Trophoblast cell (in vitro differentiated cells and primary cell): ENCODE data around the gene NEUROG1.

Source experiments
- DNase-seq, 2 donors: peaks; one replicate each; pipeline ENCODE4 v3.0.0-alpha.2; 2016
- H2AFZ ChIP-seq: 2 replicates; pipeline ENCODE4 v1.6.1; 2013; ENCODE audit warnings: low read length, moderate library complexity, mild to moderate bottlenecking; ENCODE audit not compliant: insufficient read depth, poor library complexity
- H2AK5ac ChIP-seq: 2 replicates; pipeline ENCODE4 v1.6.1; 2013; ENCODE audit warnings: mild to moderate bottlenecking, low read length
- H2BK120ac ChIP-seq: 2 replicates; pipeline ENCODE4 v1.6.1; 2013; ENCODE audit warnings: low read length, mild to moderate bottlenecking, moderate library complexity; ENCODE audit not compliant: insufficient read depth, poor library complexity
- H2BK12ac ChIP-seq: 2 replicates; pipeline ENCODE4 v1.6.1; 2013; ENCODE audit warnings: mild to moderate bottlenecking, low read length, moderate library complexity
- H2BK5ac ChIP-seq: 2 replicates; pipeline ENCODE4 v1.6.1; 2013; ENCODE audit warnings: low read length, low read depth, moderate library complexity, mild to moderate bottlenecking; ENCODE audit not compliant: poor library complexity
- H3K14ac ChIP-seq: 2 replicates; pipeline ENCODE4 v1.6.1; 2013; ENCODE audit warnings: mild to moderate bottlenecking, low read length
- H3K18ac ChIP-seq: 2 replicates; pipeline ENCODE4 v1.6.1; 2013; ENCODE audit warnings: mild to moderate bottlenecking, low read length
- H3K23ac ChIP-seq: 2 replicates; pipeline ENCODE4 v1.6.1; 2013; ENCODE audit warnings: low read length
- H3K27ac ChIP-seq: 2 replicates; pipeline ENCODE4 v1.5.1; 2013; ENCODE audit warnings: low read depth, mild to moderate bottlenecking, inconsistent platforms, low read length, moderate library complexity
- H3K27me3 ChIP-seq: 2 replicates; pipeline ENCODE4 v1.6.1; 2013; ENCODE audit warnings: inconsistent platforms, mild to moderate bottlenecking, low read length, moderate library complexity; ENCODE audit not compliant: insufficient read depth
- H3K36me3 ChIP-seq, 2 experiments: 1 replicate in 1 of 2; 2 replicates in 1 of 2; pipeline ENCODE4 v1.6.1; 2013; ENCODE audit warnings: low read length in 2 of 2, mild to moderate bottlenecking in 2 of 2, moderate library complexity in 1 of 2; ENCODE audit not compliant: insufficient read depth in 2 of 2, control insufficient read depth in 1 of 2
- H3K4ac ChIP-seq: 2 replicates; pipeline ENCODE4 v1.6.1; 2013; ENCODE audit warnings: low read depth, mild to moderate bottlenecking, low read length, moderate library complexity
- H3K4me1 ChIP-seq, 2 experiments: 1 replicate in 1 of 2; 2 replicates in 1 of 2; pipeline ENCODE4 v1.6.1; 2013; ENCODE audit warnings: low read length in 2 of 2, mild to moderate bottlenecking in 2 of 2, moderate library complexity in 1 of 2; ENCODE audit not compliant: insufficient read depth in 2 of 2, control insufficient read depth in 1 of 2
- H3K4me2 ChIP-seq: 2 replicates; pipeline ENCODE4 v1.6.1; 2013; ENCODE audit warnings: inconsistent platforms, mild to moderate bottlenecking, low read length, moderate library complexity
- H3K4me3 ChIP-seq: 2 replicates; pipeline ENCODE4 v1.5.1; 2013; ENCODE audit warnings: mild to moderate bottlenecking, low read depth, low read length, inconsistent platforms
- H3K79me1 ChIP-seq: one replicate; pipeline ENCODE4 v1.6.1; 2013; ENCODE audit warnings: low read length
- H3K79me2 ChIP-seq: 2 replicates; pipeline ENCODE4 v1.6.1; 2013; ENCODE audit warnings: low read length, mild to moderate bottlenecking; ENCODE audit not compliant: control insufficient read depth, insufficient read depth, poor library complexity
- H3K9ac ChIP-seq: 2 replicates; pipeline ENCODE4 v1.6.1; 2013; ENCODE audit warnings: mild to moderate bottlenecking, low read length
- H3K9me3 ChIP-seq: 2 replicates; pipeline ENCODE4 v1.6.1; 2013; ENCODE audit warnings: low read depth, mild to moderate bottlenecking, control low read depth, inconsistent platforms, low read length; ENCODE audit not compliant: insufficient read depth
- H4K12ac ChIP-seq: 2 replicates; pipeline ENCODE4 v1.6.1; 2013; ENCODE audit warnings: low read depth, mild to moderate bottlenecking, low read length, moderate library complexity
- H4K8ac ChIP-seq: 2 replicates; pipeline ENCODE4 v1.6.1; 2013; ENCODE audit warnings: low read depth, mild to moderate bottlenecking, low read length, moderate library complexity
- H4K91ac ChIP-seq: one replicate; pipeline ENCODE4 v1.6.1; 2013; ENCODE audit warnings: low read depth, mild to moderate bottlenecking, low read length, moderate library complexity
- WGBS: extraction: QIAGEN DNeasy Blood & Tissue Kit; methylation state at CpG from one replicate; pipeline ENCODE4 v1.1.7; 2013; ENCODE audit warnings: missing lambda C conversion rate; ENCODE audit not compliant: insufficient read length, insufficient coverage; ENCODE audit errors: extremely low coverage; 5-methylcytosine and 5-hydroxymethylcytosine counted together

The NEUROG1 gene

GRCh38 chr5:135574493-135574892 lies 38.7 kb upstream of the NEUROG1 start:
- DNase-seq, result no peak
- Histone ChIP-seq H3K27me3 (peaks cover 20% of the 10 kb centered on the region), H3K36me3 (no peaks in the 10 kb centered on the region), H3K79me2 (no peaks in the 10 kb centered on the region), H3K4ac (no peak overlapping the region), H4K12ac (no peak overlapping the region), H3K9ac (no peak overlapping the region), H3K14ac (no peak overlapping the region), H2BK12ac (no peak overlapping the region), H3K4me2 (no peak overlapping the region), H4K8ac (no peak overlapping the region), H3K18ac (no peak overlapping the region), H3K23ac (no peak overlapping the region), H2AK5ac (no peak overlapping the region), H4K91ac (no peak overlapping the region), H3K4me3 (no peak overlapping the region), H2BK5ac (no peak overlapping the region), H3K4me1 (peaks cover 3 to 10% of the 10 kb centered on the region in 2 experiments), H3K27ac (no peak overlapping the region), H2BK120ac (no peak overlapping the region), H3K9me3 (peaks cover 4% of the 10 kb centered on the region), H2AFZ (no peak overlapping the region), H3K79me1 (no peaks in the 10 kb centered on the region)
- WGBS, result no CpG with 5 or more reads among the region's 10 CpGs

DNA sequence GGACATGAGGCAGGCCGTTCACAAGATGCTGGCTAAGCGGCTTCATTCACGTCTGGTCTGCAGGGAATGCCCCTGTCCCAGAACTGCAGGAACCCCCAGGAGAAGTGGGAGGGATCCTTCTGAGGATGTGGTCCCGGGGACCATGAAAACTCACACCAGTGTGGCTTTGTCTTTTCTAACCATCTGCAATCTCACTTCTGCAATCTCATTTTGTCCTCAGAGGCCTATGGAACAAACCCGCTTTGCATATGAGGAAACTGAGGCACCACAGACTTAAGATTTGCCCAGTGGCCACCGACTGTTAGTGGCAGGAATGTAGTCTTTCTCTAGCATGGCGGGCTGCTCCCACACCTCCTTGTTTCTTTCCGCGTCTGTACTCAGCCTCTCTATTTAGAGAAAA lies 36.1 kb upstream of the NEUROG1 start:
- no peaks in the 10 kb centered on the region for H3K27me3 ChIP-seq
- no CpG with 5 or more reads among the region's 9 CpGs for WGBS

GRCh38 chr5:135571066-135571609 lies 35.4 kb upstream of the NEUROG1 start:
- Histone ChIP-seq H4K8ac (no peak overlapping the region), H4K12ac (no peak overlapping the region), H3K4me2 (no peak overlapping the region), H3K9ac (no peak overlapping the region), H3K4me3 (no peak overlapping the region), H3K14ac (no peak overlapping the region), H3K9me3 (no peaks in the 10 kb centered on the region), H3K27me3 (no peaks in the 10 kb centered on the region), H3K23ac (no peak overlapping the region), H2AK5ac (no peak overlapping the region), H2BK120ac (no peak overlapping the region), H3K4me1 (no peaks in the 10 kb centered on the region), H2BK12ac (no peak overlapping the region), H4K91ac (no peak overlapping the region), H3K4ac (no peak overlapping the region), H3K18ac (no peak overlapping the region), H3K36me3 (no peaks in the 10 kb centered on the region), H2AFZ (no peak overlapping the region), H3K79me2 (no peaks in the 10 kb centered on the region), H2BK5ac (no peak overlapping the region), H3K79me1 (no peaks in the 10 kb centered on the region), H3K27ac (no peak overlapping the region)
- no CpG with 5 or more reads among the region's 10 CpGs for WGBS
- DNase-seq, result no peak

More for the DNA sequence above, 36.1 kb upstream of the NEUROG1 start:
- Histone ChIP-seq H4K91ac (no peak overlapping the region), H3K4ac (no peak overlapping the region), H3K18ac (no peak overlapping the region), H4K12ac (no peak overlapping the region), H3K23ac (no peak overlapping the region), H3K14ac (no peak overlapping the region), H4K8ac (no peak overlapping the region), H2AFZ (no peak overlapping the region), H2BK5ac (no peak overlapping the region), H2BK12ac (no peak overlapping the region), H3K4me2 (no peak overlapping the region), H3K27ac (no peak overlapping the region), H3K36me3 (no peaks in the 10 kb centered on the region), H3K4me1 (no peaks in the 10 kb centered on the region), H3K9ac (no peak overlapping the region), H2BK120ac (no peak overlapping the region), H3K9me3 (no peaks in the 10 kb centered on the region), H3K4me3 (no peak overlapping the region), H2AK5ac (no peak overlapping the region), H3K79me2 (no peaks in the 10 kb centered on the region), H3K79me1 (no peaks in the 10 kb centered on the region)
- DNase-seq, result no peak

DNA sequence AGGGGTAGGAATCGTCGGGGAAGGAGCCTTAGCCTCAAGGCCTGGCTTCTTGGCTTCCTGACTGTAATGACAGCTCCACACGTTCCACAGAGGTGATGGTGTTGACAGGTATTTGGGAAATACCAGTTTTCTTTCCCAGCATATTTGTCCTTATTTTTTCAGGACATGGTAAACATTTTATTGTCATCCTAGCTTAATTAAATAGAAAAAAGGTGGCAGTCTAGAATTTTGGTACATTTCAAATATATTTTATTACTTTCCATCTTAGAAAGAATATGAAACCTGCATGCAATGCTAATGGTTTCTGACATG lies 34.6 kb upstream of the NEUROG1 start:
- Histone ChIP-seq H4K91ac (no peak overlapping the region), H2AK5ac (no peak overlapping the region), H3K4ac (no peak overlapping the region), H3K9me3 (no peaks in the 10 kb centered on the region), H3K14ac (no peak overlapping the region), H2BK5ac (no peak overlapping the region), H3K79me2 (no peaks in the 10 kb centered on the region), H3K4me2 (no peak overlapping the region), H2BK12ac (no peak overlapping the region), H3K27me3 (no peaks in the 10 kb centered on the region), H3K9ac (no peak overlapping the region), H3K23ac (no peak overlapping the region), H4K8ac (no peak overlapping the region), H3K4me3 (no peak overlapping the region), H3K18ac (no peak overlapping the region), H3K36me3 (no peaks in the 10 kb centered on the region), H2AFZ (no peak overlapping the region), H4K12ac (no peak overlapping the region), H3K27ac (no peak overlapping the region), H3K79me1 (no peaks in the 10 kb centered on the region), H2BK120ac (no peak overlapping the region), H3K4me1 (no peaks in the 10 kb centered on the region)
- peak in 1 of 2 donors; percentile 38 for DNase-seq
- WGBS, result no CpG with 5 or more reads among the region's 3 CpGs
